HG02623 (cell line): ENCODE measurements around the gene CORO7.

Source experiments
- ATAC-seq: cut with Tn5 transposase; IDR thresholded peaks from one replicate; pipeline ENCODE4 v1.9.1; 2021; ENCODE audit warnings: moderate library complexity; ENCODE audit not compliant: unreplicated experiment

The CORO7 gene

DNA sequence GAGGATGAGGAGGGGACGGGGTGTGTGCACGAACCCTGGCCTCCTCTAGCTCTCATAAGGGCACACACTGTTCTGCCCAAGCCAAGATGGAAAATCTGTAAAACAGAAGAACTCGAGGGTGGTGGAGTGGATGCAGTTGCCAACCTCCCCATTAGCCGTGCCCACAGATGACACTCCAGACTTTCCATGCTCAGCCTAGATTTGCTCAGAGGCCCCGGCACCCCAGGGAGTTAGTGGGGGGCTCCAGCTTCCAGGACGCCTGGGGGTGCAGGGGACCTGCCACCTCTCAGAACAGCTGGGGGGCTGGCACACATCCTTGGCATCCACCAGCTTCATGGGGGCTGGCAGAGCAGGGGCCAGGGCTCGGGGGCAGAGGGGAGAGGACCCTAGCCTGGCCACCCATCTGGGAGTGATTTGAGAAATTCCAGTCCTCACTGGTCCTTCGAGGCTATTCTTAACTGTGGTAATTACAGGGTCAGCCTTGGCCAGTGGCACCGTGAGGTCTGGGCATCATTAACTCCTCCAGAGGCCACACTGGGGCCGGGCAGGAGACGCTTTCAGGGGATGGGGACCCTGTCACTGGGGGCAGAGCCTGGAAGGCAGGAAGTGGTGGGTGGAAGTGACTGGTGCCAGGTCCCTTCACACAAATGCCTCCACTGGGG, 30.5 kb downstream of the CORO7 start:
- no peak for ATAC-seq

DNA sequence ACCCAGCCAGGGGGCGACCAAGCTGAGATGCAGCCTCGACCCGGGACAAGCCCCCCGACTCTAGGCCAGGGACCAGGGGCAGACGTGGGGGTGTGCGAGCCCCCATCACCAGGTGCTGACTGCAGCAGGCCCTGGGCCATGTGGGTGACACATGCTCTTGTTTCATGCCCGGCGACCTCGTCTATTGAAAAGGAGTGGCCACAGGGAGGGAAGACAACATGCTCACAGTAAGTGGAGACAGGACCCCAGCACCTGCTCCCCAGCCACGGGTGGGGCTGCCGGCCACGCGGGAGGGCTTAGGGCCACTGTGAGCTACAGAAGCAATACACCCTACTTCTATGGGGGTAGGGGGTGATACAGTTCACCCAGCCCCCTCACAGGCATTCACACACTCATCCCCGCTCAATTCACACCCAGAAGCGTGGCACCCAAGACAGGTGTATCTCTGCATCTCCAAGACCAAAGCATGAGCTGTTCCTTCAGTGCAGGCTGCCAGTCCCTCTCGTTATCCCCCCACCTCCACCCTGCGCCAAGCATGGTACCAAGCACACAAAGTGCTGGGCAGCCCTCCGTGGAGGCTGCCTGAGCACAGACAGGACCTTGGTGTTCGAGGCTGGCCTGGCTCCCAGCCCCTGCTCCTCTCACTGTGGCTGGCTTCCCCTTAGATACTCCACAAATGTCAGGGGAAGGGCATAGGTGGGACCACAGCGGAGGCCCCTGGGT, 31.2 kb downstream of the CORO7 start:
- ATAC-seq = no peak

DNA sequence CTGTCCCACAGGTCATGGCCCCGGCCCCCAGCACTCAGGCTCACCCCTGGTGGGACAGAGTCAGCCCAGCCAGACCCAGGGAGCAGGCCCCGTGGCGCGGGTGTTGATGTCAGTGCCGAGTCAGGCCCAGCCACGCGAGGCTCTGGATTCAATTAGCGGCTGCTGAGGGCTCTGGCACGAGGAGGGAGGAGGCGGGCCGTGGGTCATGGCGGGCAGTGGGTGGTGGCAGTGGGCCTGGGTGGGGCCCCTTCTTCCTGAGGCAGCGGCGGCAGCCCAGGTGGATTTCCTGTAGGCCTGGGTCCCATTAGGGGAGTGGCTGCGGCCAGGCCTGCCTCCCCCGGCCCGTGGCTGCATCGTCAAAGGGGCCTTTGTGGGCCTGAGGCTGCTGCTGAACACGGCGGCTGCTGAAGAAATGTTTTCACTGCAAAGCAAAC, 31.9 kb downstream of the CORO7 start:
- ATAC-seq = no peak

DNA sequence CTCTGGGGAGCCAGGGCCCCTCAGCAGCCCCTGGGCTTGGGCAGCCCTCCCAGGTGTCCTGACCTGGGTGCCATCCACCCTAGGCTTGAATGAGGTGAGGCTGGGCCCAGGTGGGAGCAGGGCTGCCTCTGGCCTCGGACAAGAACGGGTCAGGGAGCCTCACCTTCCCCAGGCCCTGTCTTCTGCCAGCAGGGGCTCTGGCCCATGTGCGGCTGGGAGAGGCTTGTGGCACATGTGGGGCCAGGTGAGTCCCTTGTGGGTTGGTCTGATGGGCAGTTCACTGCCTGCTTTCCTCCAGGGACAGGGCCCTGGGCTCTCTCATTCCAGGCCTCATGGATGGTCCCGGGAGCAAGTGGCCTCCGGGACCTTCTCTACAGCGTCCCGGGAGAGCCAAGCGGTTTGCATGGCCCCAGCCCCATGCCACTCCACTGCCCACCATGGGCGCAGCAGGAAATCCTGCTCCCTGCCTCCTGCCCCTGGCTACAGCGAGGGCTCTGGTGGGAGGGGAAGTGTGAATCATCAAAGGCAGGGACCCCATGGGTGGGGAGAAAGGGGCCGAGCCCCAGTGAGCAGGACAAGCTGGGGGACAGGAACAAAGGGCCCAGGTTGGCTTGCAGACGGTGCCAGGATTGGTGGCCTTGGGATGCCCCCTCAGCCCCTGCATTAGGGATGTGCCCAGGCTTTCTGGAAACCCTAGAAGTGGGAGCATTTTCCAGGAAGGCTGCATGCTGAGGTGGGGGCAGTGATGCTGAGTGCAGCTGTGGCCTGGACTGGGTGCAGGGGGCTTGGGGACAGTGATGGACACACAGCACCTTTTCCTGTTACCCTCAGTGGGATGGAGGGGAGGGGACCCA, 32.6 kb downstream of the CORO7 start:
- no peak for ATAC-seq

DNA sequence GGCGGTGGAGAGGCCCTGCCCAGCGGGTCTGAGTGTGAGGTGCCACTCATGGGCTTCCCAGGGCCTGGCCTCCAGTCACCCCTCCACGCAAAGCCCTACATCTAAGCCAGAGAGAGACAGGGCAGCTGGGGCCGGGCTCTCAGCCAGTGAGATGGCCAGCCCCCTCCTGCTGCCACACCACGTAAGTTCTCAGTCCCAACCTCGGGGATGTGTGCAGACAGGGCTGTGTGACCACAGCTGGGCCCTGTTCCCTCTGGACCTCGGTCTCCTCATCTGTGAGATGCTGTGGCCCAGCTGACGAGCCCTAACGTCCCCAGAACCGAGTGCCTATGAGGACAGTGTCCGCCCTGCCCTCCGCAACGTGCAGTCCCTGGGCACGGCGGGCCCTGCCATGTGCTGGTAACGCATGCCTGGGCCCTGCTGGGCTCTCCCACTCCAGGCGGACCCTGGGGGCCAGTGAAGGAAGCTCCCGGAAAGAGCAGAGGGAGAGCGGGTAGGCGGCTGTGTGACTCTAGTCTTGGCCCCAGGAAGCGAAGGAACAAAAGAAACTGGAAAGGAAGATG, 33.5 kb downstream of the CORO7 start:
- no peak for ATAC-seq

DNA sequence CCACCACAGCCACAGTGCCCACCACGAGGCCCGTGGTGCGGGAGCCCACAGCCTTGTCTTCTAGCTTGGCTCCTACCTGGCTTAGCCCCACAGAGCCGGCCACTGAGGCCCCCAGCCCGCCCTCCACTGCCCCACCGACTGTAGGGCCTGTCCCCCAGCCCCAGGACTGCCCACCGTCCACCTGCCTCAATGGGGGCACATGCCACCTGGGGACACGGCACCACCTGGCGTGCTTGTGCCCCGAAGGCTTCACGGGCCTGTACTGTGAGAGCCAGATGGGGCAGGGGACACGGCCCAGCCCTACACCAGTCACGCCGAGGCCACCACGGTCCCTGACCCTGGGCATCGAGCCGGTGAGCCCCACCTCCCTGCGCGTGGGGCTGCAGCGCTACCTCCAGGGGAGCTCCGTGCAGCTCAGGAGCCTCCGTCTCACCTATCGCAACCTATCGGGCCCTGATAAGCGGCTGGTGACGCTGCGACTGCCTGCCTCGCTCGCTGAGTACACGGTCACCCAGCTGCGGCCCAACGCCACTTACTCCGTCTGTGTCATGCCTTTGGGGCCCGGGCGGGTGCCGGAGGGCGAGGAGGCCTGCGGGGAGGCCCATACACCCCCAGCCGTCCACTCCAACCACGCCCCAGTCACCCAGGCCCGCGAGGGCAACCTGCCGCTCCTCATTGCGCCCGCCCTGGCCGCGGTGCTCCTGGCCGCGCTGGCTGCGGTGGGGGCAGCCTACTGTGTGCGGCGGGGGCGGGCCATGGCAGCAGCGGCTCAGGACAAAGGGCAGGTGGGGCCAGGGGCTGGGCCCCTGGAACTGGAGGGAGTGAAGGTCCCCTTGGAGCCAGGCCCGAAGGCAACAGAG, 34.2 kb downstream of the CORO7 start:
- ATAC-seq = no peak

DNA sequence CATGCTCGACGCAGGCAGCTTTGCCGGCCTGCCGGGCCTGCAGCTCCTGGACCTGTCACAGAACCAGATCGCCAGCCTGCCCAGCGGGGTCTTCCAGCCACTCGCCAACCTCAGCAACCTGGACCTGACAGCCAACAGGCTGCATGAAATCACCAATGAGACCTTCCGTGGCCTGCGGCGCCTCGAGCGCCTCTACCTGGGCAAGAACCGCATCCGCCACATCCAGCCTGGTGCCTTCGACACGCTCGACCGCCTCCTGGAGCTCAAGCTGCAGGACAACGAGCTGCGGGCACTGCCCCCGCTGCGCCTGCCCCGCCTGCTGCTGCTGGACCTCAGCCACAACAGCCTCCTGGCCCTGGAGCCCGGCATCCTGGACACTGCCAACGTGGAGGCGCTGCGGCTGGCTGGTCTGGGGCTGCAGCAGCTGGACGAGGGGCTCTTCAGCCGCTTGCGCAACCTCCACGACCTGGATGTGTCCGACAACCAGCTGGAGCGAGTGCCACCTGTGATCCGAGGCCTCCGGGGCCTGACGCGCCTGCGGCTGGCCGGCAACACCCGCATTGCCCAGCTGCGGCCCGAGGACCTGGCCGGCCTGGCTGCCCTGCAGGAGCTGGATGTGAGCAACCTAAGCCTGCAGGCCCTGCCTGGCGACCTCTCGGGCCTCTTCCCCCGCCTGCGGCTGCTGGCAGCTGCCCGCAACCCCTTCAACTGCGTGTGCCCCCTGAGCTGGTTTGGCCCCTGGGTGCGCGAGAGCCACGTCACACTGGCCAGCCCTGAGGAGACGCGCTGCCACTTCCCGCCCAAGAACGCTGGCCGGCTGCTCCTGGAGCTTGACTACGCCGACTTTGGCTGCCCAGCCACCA, 35.1 kb downstream of the CORO7 start:
- no peak for ATAC-seq

DNA sequence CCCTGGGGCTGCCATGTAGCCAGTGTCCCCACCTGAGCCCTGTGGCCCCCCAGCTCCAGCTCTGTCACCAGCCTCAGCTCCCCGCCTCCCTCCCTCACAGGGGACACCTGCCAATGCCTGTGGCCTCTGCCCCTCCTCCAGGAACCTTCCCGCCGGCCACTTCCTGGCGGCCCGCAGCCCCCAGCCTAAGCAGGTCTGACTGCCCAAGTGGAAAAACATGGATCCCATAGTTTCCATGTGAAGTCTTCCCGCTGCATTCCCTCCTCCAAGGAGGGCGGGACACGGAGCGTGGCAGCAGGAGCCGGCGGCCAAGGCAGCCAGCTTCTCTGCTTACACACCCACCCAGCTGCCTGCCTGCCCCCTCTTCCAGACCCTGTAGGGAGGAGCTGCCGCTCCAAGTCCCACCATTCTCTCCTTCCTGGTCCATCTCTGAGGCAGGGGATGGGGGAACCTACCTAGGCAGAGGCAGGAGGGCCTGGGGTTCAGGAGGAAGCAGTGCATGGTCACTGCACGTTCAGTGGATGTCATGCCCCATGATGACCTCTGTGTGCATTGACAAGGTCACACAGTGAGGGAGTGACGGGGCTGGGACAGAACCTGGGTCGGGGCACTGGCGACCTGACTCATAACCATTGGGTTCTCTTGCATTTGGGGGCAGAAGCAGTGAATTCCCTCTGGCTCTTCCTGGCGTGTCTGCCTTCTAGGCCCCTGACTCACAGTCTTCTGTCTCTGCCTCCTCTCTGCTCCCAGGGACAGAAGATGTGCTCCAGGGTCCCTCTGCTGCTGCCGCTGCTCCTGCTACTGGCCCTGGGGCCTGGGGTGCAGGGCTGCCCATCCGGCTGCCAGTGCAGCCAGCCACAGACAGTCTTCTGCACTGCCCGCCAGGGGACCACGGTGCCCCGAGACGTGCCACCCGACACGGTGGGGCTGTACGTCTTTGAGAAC, 36.0 kb downstream of the CORO7 start:
- no peak for ATAC-seq

DNA sequence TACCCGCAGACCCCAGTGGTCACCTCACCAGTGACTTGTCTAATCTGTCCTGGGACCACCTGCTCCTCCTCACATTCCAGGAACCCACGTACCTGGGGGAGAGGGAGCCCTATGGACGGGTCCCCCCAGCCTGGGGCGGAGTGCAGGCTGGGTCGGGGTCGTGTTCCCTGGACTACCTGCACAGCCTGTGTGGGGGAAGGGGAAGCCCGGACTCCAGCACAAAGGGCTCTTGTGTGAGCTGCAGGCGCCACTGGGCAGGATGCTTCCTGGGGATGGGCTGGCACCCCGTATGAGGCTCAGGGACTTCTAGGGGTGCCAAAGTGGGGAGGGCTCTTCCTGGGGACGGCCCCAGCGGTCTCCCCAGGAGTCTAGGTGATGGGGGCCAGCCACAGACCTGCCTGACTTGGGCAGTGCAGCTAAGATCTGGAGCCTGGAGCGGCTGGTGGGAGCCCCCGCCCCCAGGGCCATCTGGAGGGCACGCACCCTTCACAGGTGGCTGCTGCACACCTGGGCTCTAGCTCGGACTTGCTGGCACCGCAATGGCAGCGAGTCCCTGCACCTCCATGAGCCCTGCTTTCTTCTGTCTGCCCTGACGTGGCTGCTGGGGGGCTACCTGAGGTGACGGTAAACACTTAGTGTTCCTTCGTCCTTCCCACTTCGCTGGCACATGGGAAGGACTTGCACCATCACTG, 37.3 kb downstream of the CORO7 start:
- ATAC-seq = no peak

DNA sequence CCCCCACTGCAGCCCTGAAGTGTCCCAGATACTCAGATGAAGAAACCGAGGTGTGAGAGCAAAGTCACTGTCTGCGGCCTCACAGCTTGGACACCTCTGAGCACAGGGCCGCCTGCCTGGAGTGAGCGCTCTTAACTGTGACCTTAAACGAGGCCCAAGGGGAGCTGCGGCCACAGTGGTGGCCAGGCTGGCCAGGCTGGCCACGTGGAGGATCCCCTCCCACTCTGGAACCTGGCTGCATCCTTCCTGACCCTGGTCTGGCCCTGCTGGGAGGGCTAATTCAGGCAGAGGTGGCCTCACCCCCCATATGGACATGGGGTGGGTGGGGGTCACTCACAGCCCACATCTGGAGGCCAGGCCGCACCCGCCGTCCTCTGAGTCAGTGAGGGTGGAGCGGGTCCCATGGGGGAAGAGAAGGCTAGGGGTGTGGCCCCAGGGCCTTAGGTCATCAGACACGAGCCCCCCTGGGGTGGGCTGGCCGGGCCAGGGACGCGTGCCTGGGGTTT, 38.2 kb downstream of the CORO7 start:
- no peak for ATAC-seq

DNA sequence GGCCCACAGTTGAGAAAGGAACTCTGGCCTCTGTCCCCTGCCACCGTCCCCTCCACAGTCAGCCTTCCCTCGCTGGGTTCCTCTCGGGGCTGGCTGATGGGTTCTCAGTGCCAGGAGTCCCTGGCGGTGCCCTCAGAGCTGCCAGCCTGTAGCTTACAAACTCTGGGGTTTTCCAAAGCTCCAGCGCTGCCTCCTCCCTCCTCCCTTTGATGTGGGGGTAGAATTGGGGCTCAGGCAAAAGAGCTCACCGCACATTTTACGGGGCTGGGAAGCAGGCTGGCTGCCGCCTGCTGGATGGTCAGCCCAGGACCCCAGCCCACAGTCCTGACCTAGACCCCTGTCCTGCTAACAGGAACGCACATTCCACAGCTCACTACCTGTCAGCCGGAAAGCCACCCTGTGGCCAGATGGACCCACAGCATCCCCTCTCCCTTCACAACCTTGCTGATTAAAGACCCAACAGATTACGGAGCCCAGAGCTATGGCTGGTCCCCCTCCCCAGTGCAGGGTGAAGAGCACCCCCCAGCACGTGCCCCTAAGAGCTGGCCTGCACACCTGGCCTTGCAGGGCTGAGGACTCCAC, 38.7 kb downstream of the CORO7 start:
- no peak for ATAC-seq

DNA sequence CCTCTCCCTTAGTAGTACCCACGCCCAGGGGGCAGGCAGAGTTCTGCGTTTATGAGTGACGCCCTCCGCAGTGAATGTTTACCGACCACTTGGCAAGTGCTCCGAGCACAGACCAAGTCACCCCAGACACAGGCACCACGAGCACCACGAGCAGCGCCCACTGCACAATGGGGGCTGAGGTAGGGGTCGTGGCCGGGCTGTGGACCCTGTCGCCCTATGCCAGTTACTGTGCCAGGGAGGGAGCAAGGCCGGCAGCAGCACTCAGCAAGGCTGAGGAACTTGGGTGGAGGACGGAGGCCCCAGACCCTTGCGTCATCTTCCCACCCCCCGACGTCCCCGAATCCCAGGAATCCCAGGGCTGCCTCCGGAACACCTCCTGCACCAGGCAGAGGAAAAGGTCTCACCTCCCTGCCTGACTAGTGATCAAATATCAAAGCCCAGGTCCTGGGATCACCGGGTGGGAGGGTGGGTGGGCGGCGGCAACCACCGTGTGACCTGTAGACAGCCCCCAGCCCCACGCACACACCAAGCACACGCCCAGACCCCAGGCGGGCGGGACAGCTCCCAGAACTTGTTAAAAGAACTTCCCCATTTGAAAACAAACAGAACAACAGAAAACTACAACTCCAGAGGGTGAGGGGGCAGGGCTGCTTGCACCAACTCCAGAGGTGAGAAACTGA, 39.4 kb downstream of the CORO7 start:
- ATAC-seq = no peak

DNA sequence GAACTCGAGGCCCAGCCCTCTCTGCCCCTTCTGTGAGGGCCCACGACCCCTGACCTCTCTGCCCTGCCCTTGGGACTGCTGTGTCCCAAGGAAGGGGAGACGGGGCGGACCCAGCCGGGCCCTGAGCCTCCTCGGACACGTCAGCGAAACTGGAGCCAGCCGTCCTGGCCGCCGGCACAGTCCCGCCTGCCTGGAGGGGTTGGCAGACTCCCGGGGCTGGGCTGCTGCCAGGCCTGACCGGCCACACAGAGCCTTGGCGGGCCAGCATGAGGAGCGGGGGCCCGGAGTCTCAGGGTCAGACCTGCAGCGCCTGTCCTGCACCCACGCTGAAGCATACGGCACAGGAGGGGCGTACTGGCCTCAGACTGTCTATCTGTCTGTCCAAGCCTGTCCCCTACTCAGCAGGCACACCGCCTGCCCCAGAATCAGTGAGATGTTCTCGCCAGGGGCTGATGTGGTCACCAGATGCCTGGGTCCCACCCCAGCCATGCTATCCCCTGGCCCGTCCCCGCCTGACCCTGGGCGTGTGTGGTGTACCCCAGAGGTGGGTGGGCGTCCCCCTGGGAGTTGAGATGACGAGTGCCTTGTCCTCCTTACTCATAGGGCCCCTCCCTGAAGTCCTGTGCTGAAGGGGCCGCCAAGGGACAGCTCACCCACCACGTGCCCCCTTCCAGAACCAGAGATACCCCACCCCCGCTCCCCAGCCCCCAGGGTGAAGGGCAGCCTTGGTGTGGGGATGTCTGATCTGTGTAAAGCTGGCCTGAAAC, 40.1 kb downstream of the CORO7 start:
- ATAC-seq = no peak

DNA sequence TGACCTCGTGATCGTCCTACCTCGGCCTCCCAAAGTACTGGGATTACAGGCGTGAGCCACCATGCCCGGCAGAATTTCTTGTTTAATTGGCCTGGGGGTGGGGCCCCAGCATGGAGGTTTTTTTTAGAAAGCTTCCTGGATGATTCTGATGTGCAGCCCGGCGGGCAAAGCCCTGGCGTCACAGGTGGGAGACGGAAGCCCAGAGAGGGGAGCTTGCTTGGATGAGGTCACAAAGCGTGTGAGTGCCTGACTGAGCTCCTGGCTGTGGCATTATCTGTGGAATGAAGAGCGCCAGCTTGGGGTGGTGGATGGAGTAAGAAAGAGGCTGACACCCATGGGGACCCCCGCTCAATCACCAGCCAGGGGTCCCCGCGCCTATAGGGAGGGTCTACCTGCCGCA, 40.7 kb downstream of the CORO7 start:
- no peak for ATAC-seq

DNA sequence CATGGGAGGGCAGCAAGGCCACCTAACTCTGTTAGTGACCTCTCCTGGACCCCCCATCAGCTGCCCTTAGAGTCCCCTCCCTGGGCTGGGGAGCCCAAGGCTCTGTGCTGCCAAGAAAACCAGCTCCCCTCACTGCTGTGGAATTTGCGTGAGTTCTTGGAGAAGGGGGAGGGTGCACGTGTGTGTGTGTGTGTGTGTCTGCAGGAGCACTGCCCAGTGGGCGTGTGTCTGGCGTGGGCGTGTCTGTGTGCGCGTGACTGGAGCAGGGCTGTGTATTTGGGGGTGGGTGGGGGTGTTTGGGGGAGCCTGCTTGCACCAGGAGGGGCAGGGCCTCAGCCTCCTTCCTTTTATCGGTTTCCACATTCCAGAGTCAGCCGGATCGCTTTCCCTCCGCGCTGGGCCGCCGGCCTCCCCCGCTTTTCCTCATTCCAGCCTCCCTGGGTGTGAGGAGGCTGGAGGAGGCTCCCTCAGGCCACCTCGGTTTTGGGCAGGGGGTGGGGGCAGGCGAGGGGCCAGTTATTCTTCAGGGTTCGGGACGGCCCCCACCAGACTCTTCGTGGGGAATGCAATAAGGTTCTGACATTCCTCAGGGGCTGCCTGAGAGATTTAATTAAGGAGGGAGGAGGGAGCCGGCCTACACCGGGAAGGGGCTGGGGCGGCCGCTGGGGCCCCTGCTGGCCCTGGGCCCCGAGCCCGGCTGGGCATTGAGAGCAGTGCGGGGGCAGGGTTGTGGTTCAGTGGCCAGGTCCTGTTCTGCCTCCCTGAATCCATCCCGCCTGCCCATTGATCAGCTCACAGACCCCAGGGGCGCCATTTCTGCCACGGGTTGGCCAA, 42.3 kb downstream of the CORO7 start:
- no peak for ATAC-seq
